Thoracic aorta (tissue), 2 donors: ENCODE measurements around the gene SORBS2. TPM values are rescaled to one million over a fixed set of nuclear protein-coding genes. Genes with fewer than 3 reads are reported as not detected.
"Not testable (repeated sequence)": the region's sequence is repeated elsewhere in the genome, so short reads cannot be mapped to it uniquely, and the experiment has no call there.

Source experiments
- ATAC-seq: fragments of 150-250 bp; one replicate; pipeline ENCODE4 v1.8.0; 2017; ENCODE audit warnings: low read depth; ENCODE audit not compliant: insufficient number of reproducible peaks, low FRiP score
- DNase-seq: peaks from one replicate; pipeline ENCODE4 v3.0.0-alpha.2; 2020; ENCODE audit warnings: low spot score
- H3K27ac ChIP-seq, 2 donors: fragments of 200-600 bp; sonication (generic); 1 replicate in 1 of 2; 2 replicates in 1 of 2; pipeline ENCODE4 v1.5.1; 2016; ENCODE audit warnings: mild to moderate bottlenecking in 2 of 2, moderate library complexity in 2 of 2
- H3K27me3 ChIP-seq: fragments of 200-600 bp; sonication (generic); replicated peaks from 2 replicates; pipeline ENCODE4 v1.6.0; 2016; ENCODE audit warnings: mild to moderate bottlenecking; ENCODE audit not compliant: insufficient read depth
- H3K36me3 ChIP-seq: fragments of 200-600 bp; sonication (generic); one replicate; pipeline ENCODE4 v1.5.1; 2016
- H3K4me1 ChIP-seq, 2 donors: fragments of 200-600 bp; sonication (generic); 1 replicate in 1 of 2; 2 replicates in 1 of 2; pipeline versions ENCODE4 v1.5.1 to v1.6.0; 2016; ENCODE audit warnings: low read depth in 2 of 2, mild to moderate bottlenecking in 1 of 2; ENCODE audit not compliant: control insufficient read depth in 1 of 2
- H3K4me3 ChIP-seq: fragments of 200-600 bp; sonication (generic); 2 replicates; pipeline ENCODE4 v1.5.1; 2016; ENCODE audit warnings: mild to moderate bottlenecking
- H3K9me3 ChIP-seq: fragments of 200-600 bp; sonication (generic); 2 replicates; pipeline ENCODE4 v1.5.1; 2016
- total RNA-seq, 2 donors: library from RNA; depleted of rRNA; stranded (reverse); fragments of >200 nt; gene quantifications; one replicate each; pipeline versions ENCODE4 v1.1.0 to v1.2.3, GENCODE V29; 2016
- TF ChIP-seq, protein P1 (sequence below): fragments of 200-600 bp; sonication (generic); IDR thresholded peaks from one replicate; pipeline ENCODE4 v1.5.1; 2019; ENCODE audit warnings: antibody characterized with exemption

The SORBS2 gene
- total RNA-seq, 2 donors from 2014 or later: 268 to 443 TPM

DNA sequence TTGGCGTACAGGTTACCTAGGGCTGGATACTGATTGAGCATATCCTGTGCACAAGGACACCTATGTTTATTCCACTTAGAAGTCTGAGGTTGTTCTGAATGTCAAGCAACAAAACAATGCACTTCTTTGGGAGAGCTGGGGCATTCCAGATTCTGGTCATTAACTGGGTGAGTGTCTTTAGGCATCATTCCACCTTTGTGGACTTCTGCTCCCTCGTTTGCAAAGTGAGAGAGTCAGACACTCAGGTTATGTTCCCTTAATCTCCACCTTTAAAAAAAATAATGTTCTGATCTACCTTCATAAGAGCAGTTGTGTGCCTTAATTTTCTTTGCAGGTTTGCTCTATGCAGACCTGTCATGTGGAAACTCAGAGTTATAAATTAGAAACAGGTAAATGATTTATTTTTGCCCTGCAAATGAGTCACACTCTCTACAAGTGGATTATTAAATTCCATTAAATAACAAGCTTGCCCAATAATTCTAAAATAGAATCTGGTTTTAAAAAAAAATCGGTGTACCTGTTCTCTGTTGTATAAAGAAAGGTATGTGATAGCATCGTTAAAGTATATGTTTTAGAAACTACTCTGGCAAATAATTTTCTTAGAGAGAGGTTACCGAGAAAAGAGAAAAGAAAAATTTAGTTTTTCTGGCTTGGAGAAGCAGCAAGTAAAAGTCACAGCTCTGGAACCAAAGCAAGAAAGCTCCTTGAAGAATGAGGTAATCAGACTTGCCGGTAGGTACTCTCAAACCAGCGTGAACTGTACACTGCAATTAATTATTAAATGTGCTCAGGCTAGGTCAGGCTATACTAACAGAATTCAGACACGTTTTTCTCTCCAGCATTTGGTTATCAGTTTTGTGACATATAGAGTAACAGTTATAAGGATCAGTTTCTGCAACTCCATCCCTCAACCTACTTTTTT is 93.2 kb downstream of the SORBS2 start:
- Histone ChIP-seq H3K4me3 (peak overlapping the region; percentile 35), H3K4me1 (peaks cover 14 to 64% of the 10 kb centered on the region in 2 donors), H3K27ac (peak overlapping the region; percentile 36), H3K36me3 (no peaks in the 10 kb centered on the region), H3K9me3 (no peaks in the 10 kb centered on the region), H3K27me3 (no peaks in the 10 kb centered on the region)
- ATAC-seq: no peak
- TF ChIP-seq, protein P1, sequence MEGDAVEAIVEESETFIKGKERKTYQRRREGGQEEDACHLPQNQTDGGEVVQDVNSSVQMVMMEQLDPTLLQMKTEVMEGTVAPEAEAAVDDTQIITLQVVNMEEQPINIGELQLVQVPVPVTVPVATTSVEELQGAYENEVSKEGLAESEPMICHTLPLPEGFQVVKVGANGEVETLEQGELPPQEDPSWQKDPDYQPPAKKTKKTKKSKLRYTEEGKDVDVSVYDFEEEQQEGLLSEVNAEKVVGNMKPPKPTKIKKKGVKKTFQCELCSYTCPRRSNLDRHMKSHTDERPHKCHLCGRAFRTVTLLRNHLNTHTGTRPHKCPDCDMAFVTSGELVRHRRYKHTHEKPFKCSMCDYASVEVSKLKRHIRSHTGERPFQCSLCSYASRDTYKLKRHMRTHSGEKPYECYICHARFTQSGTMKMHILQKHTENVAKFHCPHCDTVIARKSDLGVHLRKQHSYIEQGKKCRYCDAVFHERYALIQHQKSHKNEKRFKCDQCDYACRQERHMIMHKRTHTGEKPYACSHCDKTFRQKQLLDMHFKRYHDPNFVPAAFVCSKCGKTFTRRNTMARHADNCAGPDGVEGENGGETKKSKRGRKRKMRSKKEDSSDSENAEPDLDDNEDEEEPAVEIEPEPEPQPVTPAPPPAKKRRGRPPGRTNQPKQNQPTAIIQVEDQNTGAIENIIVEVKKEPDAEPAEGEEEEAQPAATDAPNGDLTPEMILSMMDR: no peak
- DNase-seq: no peak

GRCh38 chr4:185717377-185717741 is 94.6 kb downstream of the SORBS2 start:
- Histone ChIP-seq H3K27ac (no peak overlapping the region), H3K4me1 (peaks cover 14 to 52% of the 10 kb centered on the region in 2 donors), H3K27me3 (no peaks in the 10 kb centered on the region), H3K36me3 (no peaks in the 10 kb centered on the region), H3K9me3 (no peaks in the 10 kb centered on the region), H3K4me3 (no peak overlapping the region)
- no peak for DNase-seq
- ATAC-seq: no peak
- TF ChIP-seq, protein P1: no peak

GRCh38 chr4:185716577-185717376 is 95.2 kb downstream of the SORBS2 start:
- H3K27me3 ChIP-seq: no peaks in the 10 kb centered on the region
- H3K27ac ChIP-seq: peak overlapping the region in 1 of 2 donors; percentile 11
- DNase-seq: no peak
- no peak for ATAC-seq
- H3K4me1 ChIP-seq: peaks cover 8 to 50% of the 10 kb centered on the region in 2 donors
- no peaks in the 10 kb centered on the region for H3K36me3 ChIP-seq
- TF ChIP-seq, protein P1: no peak
- H3K9me3 ChIP-seq: no peaks in the 10 kb centered on the region
- no peak overlapping the region for H3K4me3 ChIP-seq

GRCh38 chr4:185716141-185716551 is 95.8 kb downstream of the SORBS2 start:
- H3K27me3 ChIP-seq: no peaks in the 10 kb centered on the region
- H3K9me3 ChIP-seq: no peaks in the 10 kb centered on the region
- DNase-seq (no peak), ATAC-seq (no peak)
- peaks cover 7 to 49% of the 10 kb centered on the region in 2 donors for H3K4me1 ChIP-seq
- H3K27ac ChIP-seq: peak overlapping the region in 1 of 2 donors; percentile 11
- H3K36me3 ChIP-seq: no peaks in the 10 kb centered on the region
- H3K4me3 ChIP-seq: no peak overlapping the region
- TF ChIP-seq, protein P1: no peak

- ATAC-seq, H3K36me3 ChIP-seq, H3K9me3 ChIP-seq, DNase-seq, H3K4me3 ChIP-seq, H3K27me3 ChIP-seq, H3K27ac ChIP-seq: not testable (repeated sequence)
- H3K4me1 ChIP-seq: peaks cover 8 to 52% of the 10 kb centered on the region in 2 donors
Observed at GRCh38 chr4:185714524-185714923, 97.5 kb downstream of the SORBS2 start.
